Heart right ventricle (tissue), 16 donors: ENCODE results near the gene ADCY4. TPM values are rescaled to one million over a fixed set of nuclear protein-coding genes. Genes with fewer than 3 reads are reported as not detected.

Experiments used
- ATAC-seq, 8 donors: fragments of 200-7000 bp; cut with Tn5 transposase; one replicate each; pipeline ENCODE4 v1.9.1; 2020; ENCODE audit warnings: mild to moderate bottlenecking in 8 of 8, moderate library complexity in 8 of 8, moderate number of reproducible peaks in 1 of 8
- DNase-seq, 2 donors: peaks; one replicate each; pipeline ENCODE4 v3.0.0-alpha.2; 2020
- H3K27ac ChIP-seq, 10 donors: fragments of 200-600 bp; sonication (generic) in 2 of 10; one replicate each; pipeline versions ENCODE4 v1.5.0 to v1.8.0; 2020 to 2022; ENCODE audit warnings: mild to moderate bottlenecking in 3 of 10
- H3K27me3 ChIP-seq, 7 donors: fragments of 200-600 bp; one replicate each; pipeline ENCODE4 v1.8.0; 2021 to 2022; ENCODE audit warnings: mild to moderate bottlenecking in 2 of 7
- H3K36me3 ChIP-seq, 9 donors: fragments of 200-600 bp; sonication (generic) in 1 of 9; one replicate each; pipeline versions ENCODE4 v1.5.0 to v1.8.0; 2020 to 2022; ENCODE audit warnings: mild to moderate bottlenecking in 2 of 9
- H3K4me1 ChIP-seq, 9 donors: fragments of 200-600 bp; sonication (generic) in 1 of 9; one replicate each; pipeline versions ENCODE4 v1.5.0 to v1.8.0; 2020 to 2022; ENCODE audit warnings: mild to moderate bottlenecking in 4 of 9
- H3K4me3 ChIP-seq, 10 donors: fragments of 200-600 bp; sonication (generic) in 2 of 10; one replicate each; pipeline versions ENCODE4 v1.5.0 to v1.8.0; 2020 to 2022; ENCODE audit warnings: mild to moderate bottlenecking in 7 of 10, moderate library complexity in 2 of 10
- H3K9me3 ChIP-seq, 11 donors: fragments of 200-600 bp in 10 of 11; sonication (generic) in 2 of 11; one replicate each; pipeline versions ENCODE4 v1.5.0 to v1.8.0; 2013 to 2022; ENCODE audit warnings: mild to moderate bottlenecking in 2 of 11, control low read depth in 1 of 11, moderate library complexity in 1 of 11
- CTCF ChIP-seq, 9 donors: fragments of 200-600 bp; sonication (generic) in 2 of 9; IDR thresholded peaks; one replicate each; pipeline versions ENCODE4 v1.5.0 to v1.8.0; 2021 to 2022; ENCODE audit warnings: antibody characterized with exemption in 9 of 9, mild to moderate bottlenecking in 5 of 9, moderate library complexity in 1 of 9
- WGBS, 2 donors: extraction: QIAGEN DNeasy Blood & Tissue Kit; methylation state at CpG; one replicate each; pipeline ENCODE4 v1.1.7; 2013; ENCODE audit warnings: inconsistent platforms in 1 of 2; 5-methylcytosine and 5-hydroxymethylcytosine counted together
- intact Hi-C, 10 donors: fragments of 100-400 bp; cut with DNase I; formaldehyde crosslinking; loops; one replicate each; pipeline versions ENCODE4 v1.11.1 to v1.14.2; 2022
- polyA plus RNA-seq, 2 donors: library from polyadenylated mRNA; stranded (reverse); fragments of 200-250 nt; gene quantifications; one replicate each; pipeline ENCODE4 v1.2.3, GENCODE V29; 2013
- total RNA-seq, 10 donors: library from RNA; stranded (reverse); fragmentation: NEBNext Ultra II Directional in 3 of 10; extraction: Animal tissue kit (Norgen Biotek cat#: 25700) in 3 of 10; gene quantifications; one replicate each; pipeline versions ENCODE4 v1.2.1 to v1.2.4, GENCODE V29; 2021 to 2023
- donor health status: Arrhythmogenic right ventricular cardiomyopathy.
- donor health status: ischemic (EF 13 %, LVEDD 7.1; RV severe dilation, severe dysfunction).
- donor health status: healthy with polysubstance abuse.
- donor health status: DM: no; HTN: yes; CAD: no.
- donor health status: DM: no; HTN: no; CAD: no.
- donor health status: ischemic (EF 25% LVEDD 6.9; RV normal size, moderate dysfunction).
- donor health status: ischemic (EF 25% LVEDD 5.7; RV mildly dilated, moderate dysfunction).
- donor health status: healthy.
- donor health status: DM: yes; HTN: yes; CAD: no.
- donor health status: Ischemic cardiomyopathy.
- donor health status: ischemic (EF 35%, LVEDD 5.7; RV mildly dilated, moderate dysfunction).
- donor health status: nonischemic (EF 11% LVEDD 7.7; RV severe dilation, severe dysfunction).
- donor health status: DM: yes; HTN: yes; CAD: no.
- donor health status: PGD.
- donor health status: ischemic (EF 29% LVEDD 5.4; RV normal size, mild dysfunction).
- donor health status: nonischemic (EF 23%, LVEDD 6.1; RV moderate dilation, normal function).

ADCY4 gene
- total and polyA plus RNA-seq, 12 donors, result 17.4 to 104 (median 23.4) TPM

GRCh38 chr14:24379907-24380730 lies 45.2 kb upstream of the ADCY4 start:
- Histone ChIP-seq H3K4me3 (no peak overlapping the region), H3K27me3 (peaks cover 0 to 8% (median 0%) of the 10 kb centered on the region in 7 donors), H3K9me3 (no peaks in the 10 kb centered on the region), H3K4me1 (peaks cover 0 to 18% (median 7%) of the 10 kb centered on the region in 9 donors), H3K36me3 (peaks cover 0 to 10% (median 0%) of the 10 kb centered on the region in 9 donors), H3K27ac (no peak overlapping the region)
- 81 to 84% methylated on average over 15 of the region's 15 CpGs for WGBS, 2 donors
- DNase-seq (no peak), ATAC-seq (no peak)
- TF ChIP-seq CTCF (IDR thresholded peaks at IDR 0.05), result no peak
- intact Hi-C loops, result no loop called here

GRCh38 chr14:24378981-24379906 lies 44.4 kb upstream of the ADCY4 start:
- WGBS, 2 donors, result 83% methylated on average over 7 of the region's 7 CpGs
- ATAC-seq (no peak), DNase-seq (no peak)
- H3K4me3 ChIP-seq, result no peak overlapping the region
- H3K9me3 ChIP-seq, result no peaks in the 10 kb centered on the region
- H3K36me3 ChIP-seq, result peaks cover 0 to 18% (median 0%) of the 10 kb centered on the region in 9 donors
- intact Hi-C loops, result no loop called here
- peaks cover 0 to 13% (median 0%) of the 10 kb centered on the region in 7 donors for H3K27me3 ChIP-seq
- H3K4me1 ChIP-seq, result peaks cover 0 to 18% (median 7%) of the 10 kb centered on the region in 9 donors
- no peak for TF ChIP-seq CTCF (IDR thresholded peaks at IDR 0.05)
- H3K27ac ChIP-seq, result no peak overlapping the region

- TF ChIP-seq CTCF (IDR thresholded peaks at IDR 0.05), result no peak
- intact Hi-C loops, result no loop called here
- H3K9me3 ChIP-seq, result no peaks in the 10 kb centered on the region
- peaks cover 0 to 18% (median 7%) of the 10 kb centered on the region in 9 donors for H3K4me1 ChIP-seq
- H3K36me3 ChIP-seq, result peaks cover 0 to 25% (median 0%) of the 10 kb centered on the region in 9 donors
- WGBS, 2 donors, result 77 to 84% methylated on average over 3 of the region's 3 CpGs
- H3K27me3 ChIP-seq, result peaks cover 0 to 10% (median 0%) of the 10 kb centered on the region in 7 donors
- no peak overlapping the region for H3K4me3 ChIP-seq
- no peak for ATAC-seq
- no peak for DNase-seq
- H3K27ac ChIP-seq, result no peak overlapping the region
Measured at GRCh38 chr14:24378327-24378726, 43.5 kb upstream of the ADCY4 start.

GRCh38 chr14:24377657-24378056 lies 42.8 kb upstream of the ADCY4 start:
- Histone ChIP-seq H3K9me3 (no peaks in the 10 kb centered on the region), H3K4me1 (peaks cover 0 to 23% (median 7%) of the 10 kb centered on the region in 9 donors), H3K27me3 (peaks cover 0 to 10% (median 0%) of the 10 kb centered on the region in 7 donors), H3K27ac (no peak overlapping the region), H3K36me3 (peaks cover 0 to 31% (median 0%) of the 10 kb centered on the region in 9 donors), H3K4me3 (no peak overlapping the region)
- intact Hi-C loops, result no loop called here
- DNase-seq (no peak), ATAC-seq (peak in 3 of 8 donors; percentile 10 to 20 (median 16))
- TF ChIP-seq CTCF (IDR thresholded peaks at IDR 0.05), result no peak
- 69 to 86% methylated on average over 2 of the region's 2 CpGs for WGBS, 2 donors
